Liver (tissue), 3 donors: Measurements from ENCODE around the gene FRS2.

Source experiments
- ATF3 ChIP-seq: IDR thresholded peaks from 2 replicates; pipeline ENCODE4 v1.6.1; 2016; ENCODE audit warnings: antibody characterized with exemption
- CTCF ChIP-seq: fragments of 150-350 bp; IDR thresholded peaks from 2 replicates; pipeline ENCODE4 v1.5.1; 2017; ENCODE audit warnings: improper control_type of control experiment, low read depth, low read length; ENCODE audit not compliant: missing input control
- FOXA1 ChIP-seq: IDR thresholded peaks from 2 replicates; pipeline ENCODE4 v1.6.1; 2016; ENCODE audit warnings: antibody characterized with exemption
- FOXA2 ChIP-seq: IDR thresholded peaks from 2 replicates; pipeline ENCODE4 v1.6.1; 2016; ENCODE audit warnings: antibody characterized with exemption
- GABPA ChIP-seq, 2 donors: IDR thresholded peaks in 1 of 2; conservative IDR thresholded peaks in 1 of 2; 2 replicates each; pipeline ENCODE4 v1.6.1; 2016; ENCODE audit warnings: antibody characterized with exemption in 2 of 2, mild to moderate bottlenecking in 1 of 2, moderate library complexity in 1 of 2
- JUND ChIP-seq, 2 donors: IDR thresholded peaks; 2 replicates each; pipeline ENCODE4 v1.6.1; 2016; ENCODE audit warnings: antibody characterized with exemption in 2 of 2
- MAX ChIP-seq: IDR thresholded peaks from 2 replicates; pipeline ENCODE4 v1.6.1; 2016; ENCODE audit warnings: antibody characterized with exemption
- RAD21 ChIP-seq, 2 donors: IDR thresholded peaks; 2 replicates each; pipeline ENCODE4 v1.6.1; 2016; ENCODE audit warnings: antibody characterized with exemption in 2 of 2, mild to moderate bottlenecking in 2 of 2
- TAF1 ChIP-seq: conservative IDR thresholded peaks from 2 replicates; pipeline ENCODE4 v1.6.1; 2016; ENCODE audit warnings: antibody characterized with exemption, mild to moderate bottlenecking
- YY1 ChIP-seq: IDR thresholded peaks from 2 replicates; pipeline ENCODE4 v1.6.1; 2016; ENCODE audit warnings: antibody characterized with exemption, mild to moderate bottlenecking
- TF ChIP-seq, protein P1 (sequence below): IDR thresholded peaks from 2 replicates; pipeline ENCODE4 v1.6.1; 2016; ENCODE audit warnings: antibody characterized with exemption
- TF ChIP-seq, protein P2 (sequence below): IDR thresholded peaks from 2 replicates; pipeline ENCODE4 v1.6.1; 2016; ENCODE audit warnings: antibody characterized with exemption, mild to moderate bottlenecking
- donor health status: healthy.
- donor health status: healthy.

DNA sequence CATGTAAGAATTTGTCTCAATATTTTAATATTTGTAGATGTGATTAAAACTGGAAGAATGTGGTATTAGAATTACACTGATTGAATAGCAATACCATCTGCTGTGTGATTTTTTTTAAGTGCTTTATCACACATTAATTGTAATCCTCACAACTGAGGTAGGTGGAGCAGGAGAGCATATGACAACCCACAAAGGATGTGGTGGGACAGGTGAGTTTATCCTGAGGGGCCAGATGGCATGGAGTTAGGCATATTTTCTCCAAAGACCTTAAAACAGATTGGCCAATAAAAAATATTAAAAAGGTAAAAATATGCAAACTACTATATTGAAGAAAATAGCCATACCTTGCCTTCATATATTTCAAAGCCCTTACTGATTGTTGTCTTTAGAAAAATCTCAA, 132.8 kb downstream of the FRS2 start:
- no peak for TF ChIP-seq ATF3
- no peak for TF ChIP-seq CTCF
- no peak for TF ChIP-seq FOXA1
- TF ChIP-seq TAF1 = no peak
- TF ChIP-seq, protein P1, sequence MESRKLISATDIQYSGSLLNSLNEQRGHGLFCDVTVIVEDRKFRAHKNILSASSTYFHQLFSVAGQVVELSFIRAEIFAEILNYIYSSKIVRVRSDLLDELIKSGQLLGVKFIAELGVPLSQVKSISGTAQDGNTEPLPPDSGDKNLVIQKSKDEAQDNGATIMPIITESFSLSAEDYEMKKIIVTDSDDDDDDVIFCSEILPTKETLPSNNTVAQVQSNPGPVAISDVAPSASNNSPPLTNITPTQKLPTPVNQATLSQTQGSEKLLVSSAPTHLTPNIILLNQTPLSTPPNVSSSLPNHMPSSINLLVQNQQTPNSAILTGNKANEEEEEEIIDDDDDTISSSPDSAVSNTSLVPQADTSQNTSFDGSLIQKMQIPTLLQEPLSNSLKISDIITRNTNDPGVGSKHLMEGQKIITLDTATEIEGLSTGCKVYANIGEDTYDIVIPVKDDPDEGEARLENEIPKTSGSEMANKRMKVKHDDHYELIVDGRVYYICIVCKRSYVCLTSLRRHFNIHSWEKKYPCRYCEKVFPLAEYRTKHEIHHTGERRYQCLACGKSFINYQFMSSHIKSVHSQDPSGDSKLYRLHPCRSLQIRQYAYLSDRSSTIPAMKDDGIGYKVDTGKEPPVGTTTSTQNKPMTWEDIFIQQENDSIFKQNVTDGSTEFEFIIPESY = no peak
- TF ChIP-seq MAX = no peak
- TF ChIP-seq, protein P2, sequence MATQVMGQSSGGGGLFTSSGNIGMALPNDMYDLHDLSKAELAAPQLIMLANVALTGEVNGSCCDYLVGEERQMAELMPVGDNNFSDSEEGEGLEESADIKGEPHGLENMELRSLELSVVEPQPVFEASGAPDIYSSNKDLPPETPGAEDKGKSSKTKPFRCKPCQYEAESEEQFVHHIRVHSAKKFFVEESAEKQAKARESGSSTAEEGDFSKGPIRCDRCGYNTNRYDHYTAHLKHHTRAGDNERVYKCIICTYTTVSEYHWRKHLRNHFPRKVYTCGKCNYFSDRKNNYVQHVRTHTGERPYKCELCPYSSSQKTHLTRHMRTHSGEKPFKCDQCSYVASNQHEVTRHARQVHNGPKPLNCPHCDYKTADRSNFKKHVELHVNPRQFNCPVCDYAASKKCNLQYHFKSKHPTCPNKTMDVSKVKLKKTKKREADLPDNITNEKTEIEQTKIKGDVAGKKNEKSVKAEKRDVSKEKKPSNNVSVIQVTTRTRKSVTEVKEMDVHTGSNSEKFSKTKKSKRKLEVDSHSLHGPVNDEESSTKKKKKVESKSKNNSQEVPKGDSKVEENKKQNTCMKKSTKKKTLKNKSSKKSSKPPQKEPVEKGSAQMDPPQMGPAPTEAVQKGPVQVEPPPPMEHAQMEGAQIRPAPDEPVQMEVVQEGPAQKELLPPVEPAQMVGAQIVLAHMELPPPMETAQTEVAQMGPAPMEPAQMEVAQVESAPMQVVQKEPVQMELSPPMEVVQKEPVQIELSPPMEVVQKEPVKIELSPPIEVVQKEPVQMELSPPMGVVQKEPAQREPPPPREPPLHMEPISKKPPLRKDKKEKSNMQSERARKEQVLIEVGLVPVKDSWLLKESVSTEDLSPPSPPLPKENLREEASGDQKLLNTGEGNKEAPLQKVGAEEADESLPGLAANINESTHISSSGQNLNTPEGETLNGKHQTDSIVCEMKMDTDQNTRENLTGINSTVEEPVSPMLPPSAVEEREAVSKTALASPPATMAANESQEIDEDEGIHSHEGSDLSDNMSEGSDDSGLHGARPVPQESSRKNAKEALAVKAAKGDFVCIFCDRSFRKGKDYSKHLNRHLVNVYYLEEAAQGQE = no peak
- TF ChIP-seq FOXA2 = no peak
- TF ChIP-seq RAD21 (IDR thresholded peaks at IDR 0.05) = no peak
- no peak for TF ChIP-seq YY1
- no peak for TF ChIP-seq JUND (IDR thresholded peaks at IDR 0.05)
- no peak for TF ChIP-seq GABPA (IDR thresholded peaks at IDR 0.05 in 1 of 2, conservative IDR thresholded peaks at IDR 0.05 in 1 of 2)
